Measurements from ENCODE around the gene JPH3.

JPH3 gene

GRCh38 chr16:87625241-87625797, 23.0 kb downstream of the JPH3 start:
- Histone ChIP-seq H3K27me3 (ENCODE audit: control insufficient read depth, low read length) (peaks cover 3% of the 10 kb centered on the region; the same call in 1 of the 2 replicates), H3F3A (ENCODE audit: control insufficient read depth, insufficient read depth) (no peaks in the 10 kb centered on the region)

GRCh38 chr16:87626401-87626800, 24.1 kb downstream of the JPH3 start:
- Histone ChIP-seq H3K27ac (ENCODE audit: low read depth, low read length) (no peak overlapping the region), H3K9me3 (ENCODE audit: control insufficient read depth, insufficient read depth, low read length) (peaks cover 10% of the 10 kb centered on the region), H3K36me3 (ENCODE audit: control insufficient read depth, low read length) (no peaks in the 10 kb centered on the region), H3K79me2 (ENCODE audit: control insufficient read depth, low read length) (no peaks in the 10 kb centered on the region), H3K4me1 (ENCODE audit: control insufficient read depth, low read length) (peaks cover 4% of the 10 kb centered on the region; the same call in 1 of the 2 replicates), H4K20me1 (ENCODE audit: control insufficient read depth, insufficient read depth, low read depth, low read length) (no peaks in the 10 kb centered on the region), H3K4me2 (ENCODE audit: low read length) (no peak overlapping the region), H3K4me3 (ENCODE audit: low read length) (no peak overlapping the region), H3K27me3 (ENCODE audit: control insufficient read depth, low read length) (peaks cover 14% of the 10 kb centered on the region), H3K9me2 (replicated peaks; ENCODE audit: control insufficient read depth, low read length) (no peaks in the 10 kb centered on the region), H3F3A (ENCODE audit: control insufficient read depth, insufficient read depth) (no peaks in the 10 kb centered on the region)
- TF ChIP-seq EZH2phosphoT487 (IDR thresholded peaks at IDR 0.05; ENCODE audit: borderline replicate concordance, low read length): no peak
- TF ChIP-seq CTCF (IDR thresholded peaks at IDR 0.05; ENCODE audit: low read depth, low read length, poor library complexity, severe bottlenecking): no peak

More at GRCh38 chr16:87625241-87625797, 23.0 kb downstream of the JPH3 start:
- Histone ChIP-seq H3K9me2 (replicated peaks; ENCODE audit: control insufficient read depth, low read length) (no peaks in the 10 kb centered on the region), H3K79me2 (ENCODE audit: control insufficient read depth, low read length) (no peaks in the 10 kb centered on the region), H3K4me2 (ENCODE audit: low read length) (no peak overlapping the region), H4K20me1 (ENCODE audit: control insufficient read depth, insufficient read depth, low read depth, low read length) (no peaks in the 10 kb centered on the region), H3K4me3 (ENCODE audit: low read length) (no peak overlapping the region), H3K27ac (ENCODE audit: low read depth, low read length) (no peak overlapping the region), H3K9me3 (ENCODE audit: control insufficient read depth, insufficient read depth, low read length) (no peaks in the 10 kb centered on the region), H3K36me3 (ENCODE audit: control insufficient read depth, low read length) (no peaks in the 10 kb centered on the region), H3K4me1 (ENCODE audit: control insufficient read depth, low read length) (peaks cover 4% of the 10 kb centered on the region; the same call in 1 of the 2 replicates)
- no peak for TF ChIP-seq EZH2phosphoT487 (IDR thresholded peaks at IDR 0.05; ENCODE audit: borderline replicate concordance, low read length)
- TF ChIP-seq CTCF (IDR thresholded peaks at IDR 0.05; ENCODE audit: low read depth, low read length, poor library complexity, severe bottlenecking): no peak

- Histone ChIP-seq H3F3A (ENCODE audit: control insufficient read depth, insufficient read depth) (no peaks in the 10 kb centered on the region), H3K4me2 (ENCODE audit: low read length) (no peak overlapping the region), H3K27ac (ENCODE audit: low read depth, low read length) (no peak overlapping the region), H3K36me3 (ENCODE audit: control insufficient read depth, low read length) (no peaks in the 10 kb centered on the region), H3K4me3 (ENCODE audit: low read length) (no peak overlapping the region), H4K20me1 (ENCODE audit: control insufficient read depth, insufficient read depth, low read depth, low read length) (no peaks in the 10 kb centered on the region), H3K79me2 (ENCODE audit: control insufficient read depth, low read length) (no peaks in the 10 kb centered on the region), H3K27me3 (ENCODE audit: control insufficient read depth, low read length) (peaks cover 17% of the 10 kb centered on the region), H3K9me3 (ENCODE audit: control insufficient read depth, insufficient read depth, low read length) (peaks cover 11% of the 10 kb centered on the region), H3K4me1 (ENCODE audit: control insufficient read depth, low read length) (peaks cover 4% of the 10 kb centered on the region; the same call in 1 of the 2 replicates), H3K9me2 (replicated peaks; ENCODE audit: control insufficient read depth, low read length) (no peaks in the 10 kb centered on the region)
- TF ChIP-seq EZH2phosphoT487 (IDR thresholded peaks at IDR 0.05; ENCODE audit: borderline replicate concordance, low read length) (no peak), CTCF (IDR thresholded peaks at IDR 0.05; ENCODE audit: low read depth, low read length, poor library complexity, severe bottlenecking) (no peak)
Observed at GRCh38 chr16:87626905-87627304, 24.6 kb downstream of the JPH3 start.

Data from DOHH2 (cell line).